ENCODE measurements around the gene EEF1AKMT2. TPM values are rescaled to one million over a fixed set of nuclear protein-coding genes. Genes with fewer than 3 reads are reported as not detected.

EEF1AKMT2 gene
- 10 to 100 TPM; 24.2 to 25.7 TPM for total RNA-seq

DNA sequence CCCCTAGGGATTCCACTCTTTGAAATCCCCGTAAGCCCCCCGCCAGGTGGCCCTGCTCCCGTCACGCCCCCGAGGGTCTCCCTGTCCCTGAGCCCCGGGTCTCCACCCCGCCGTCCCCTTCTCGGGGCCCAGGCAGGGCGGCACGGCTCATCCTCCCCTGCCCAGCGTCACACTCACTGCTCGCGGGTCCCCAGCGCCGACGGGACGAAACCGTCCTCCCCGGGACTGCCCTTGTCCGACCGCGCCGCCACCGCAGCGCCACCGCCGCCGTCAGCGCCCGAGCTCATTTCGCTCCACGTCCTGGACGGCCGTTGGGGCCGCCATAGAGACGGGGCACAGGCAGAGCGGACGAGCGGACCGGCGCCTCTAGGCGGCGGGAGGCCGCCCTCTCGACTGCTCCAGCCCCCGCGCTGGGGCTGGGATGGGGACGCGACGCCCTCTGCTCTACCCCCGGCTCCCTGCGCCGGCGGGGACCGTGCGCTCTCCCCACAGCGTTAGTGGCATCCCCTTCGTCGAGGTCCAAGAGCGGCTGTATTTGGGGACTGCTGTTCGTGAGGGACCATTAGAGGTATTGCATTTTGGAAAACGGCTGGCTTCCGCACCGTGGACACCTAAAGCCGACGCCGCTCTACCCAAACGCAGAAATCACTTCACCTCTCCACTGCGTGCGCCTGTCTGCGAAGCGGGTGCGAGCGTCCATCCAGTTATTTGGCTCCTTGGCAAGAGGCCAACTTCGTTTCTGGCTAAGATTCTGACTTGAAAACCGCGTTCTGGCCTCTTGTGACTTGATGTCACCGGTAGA, at the start of gene EEF1AKMT2:
Gene EEF1AKMT2 (minus strand): TSS at position 341 of the 802 bp plus-strand sequence. CDS start 54 bp downstream, at position 287.
- intact Hi-C loops (cut with micrococcal nuclease): no loop called here
- TF ChIP-seq, protein P1, sequence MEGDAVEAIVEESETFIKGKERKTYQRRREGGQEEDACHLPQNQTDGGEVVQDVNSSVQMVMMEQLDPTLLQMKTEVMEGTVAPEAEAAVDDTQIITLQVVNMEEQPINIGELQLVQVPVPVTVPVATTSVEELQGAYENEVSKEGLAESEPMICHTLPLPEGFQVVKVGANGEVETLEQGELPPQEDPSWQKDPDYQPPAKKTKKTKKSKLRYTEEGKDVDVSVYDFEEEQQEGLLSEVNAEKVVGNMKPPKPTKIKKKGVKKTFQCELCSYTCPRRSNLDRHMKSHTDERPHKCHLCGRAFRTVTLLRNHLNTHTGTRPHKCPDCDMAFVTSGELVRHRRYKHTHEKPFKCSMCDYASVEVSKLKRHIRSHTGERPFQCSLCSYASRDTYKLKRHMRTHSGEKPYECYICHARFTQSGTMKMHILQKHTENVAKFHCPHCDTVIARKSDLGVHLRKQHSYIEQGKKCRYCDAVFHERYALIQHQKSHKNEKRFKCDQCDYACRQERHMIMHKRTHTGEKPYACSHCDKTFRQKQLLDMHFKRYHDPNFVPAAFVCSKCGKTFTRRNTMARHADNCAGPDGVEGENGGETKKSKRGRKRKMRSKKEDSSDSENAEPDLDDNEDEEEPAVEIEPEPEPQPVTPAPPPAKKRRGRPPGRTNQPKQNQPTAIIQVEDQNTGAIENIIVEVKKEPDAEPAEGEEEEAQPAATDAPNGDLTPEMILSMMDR (IDR thresholded peaks at IDR 0.05): no peak
- peak; percentile 97 for ATAC-seq

GRCh38 chr10:124837687-124838086, 46.0 kb upstream of the EEF1AKMT2 start:
- no peak for ATAC-seq
- ChIA-PET CTCF (interaction anchor here (1.7 kb wide), 1 partner anchor 11 kb away, joined by 5 read pairs; no protein-coding TSS in a partner anchor), POLR2A (no interaction called here)
- H3K4me1 Mint-ChIP-seq (ENCODE audit: low read depth): no peaks in the 10 kb centered on the region
- no peaks in the 10 kb centered on the region for H3K27me3 Mint-ChIP-seq
- no peak overlapping the region for H3K4me3 Mint-ChIP-seq
- TF ChIP-seq, protein P1 (IDR thresholded peaks at IDR 0.05): no peak
- H3K9me3 Mint-ChIP-seq: no peaks in the 10 kb centered on the region
- intact Hi-C loops (cut with micrococcal nuclease): no loop called here
- no peak for DNase-seq
- peaks cover 7% of the 10 kb centered on the region for H3K36me3 Mint-ChIP-seq (ENCODE audit: low read depth)
- no peak overlapping the region for H3K27ac Mint-ChIP-seq

More for the DNA sequence above, at the start of gene EEF1AKMT2:
- H3K27me3 Mint-ChIP-seq: no peaks in the 10 kb centered on the region
- H3K27ac Mint-ChIP-seq: peak within 1 kb of the TSS; percentile 91
- ChIA-PET CTCF (interaction anchor here (0.6 to 1.0 kb wide), 4 partner anchors 13 to 50 kb away, joined by 3 to 5 read pairs (median 3); no protein-coding TSS in a partner anchor), POLR2A (interaction anchor here (0.5 to 3.0 kb wide), 9 partner anchors 10 to 103 kb away, joined by 3 to 12 read pairs (median 3); partner anchors contain the start of gene ABRAXAS2)
- peak; percentile 87 for DNase-seq
- H3K4me3 Mint-ChIP-seq: peak within 1 kb of the TSS; percentile 88
- H3K9me3 Mint-ChIP-seq: no peaks in the 10 kb centered on the region
- peaks cover 14% of the 10 kb centered on the region for H3K4me1 Mint-ChIP-seq (ENCODE audit: low read depth)
- peaks cover 14% of the 10 kb centered on the region for H3K36me3 Mint-ChIP-seq (ENCODE audit: low read depth)

GRCh38 chr10:124831116-124831515, 39.4 kb upstream of the EEF1AKMT2 start:
- Mint-ChIP-seq H3K9me3 (no peaks in the 10 kb centered on the region), H3K27me3 (no peaks in the 10 kb centered on the region), H3K27ac (no peak overlapping the region), H3K4me1 (ENCODE audit: low read depth) (no peaks in the 10 kb centered on the region), H3K36me3 (ENCODE audit: low read depth) (peaks cover 28% of the 10 kb centered on the region), H3K4me3 (no peak overlapping the region)
- intact Hi-C loops (cut with micrococcal nuclease): no loop called here
- ATAC-seq (no peak), DNase-seq (no peak)
- TF ChIP-seq, protein P1 (IDR thresholded peaks at IDR 0.05): no peak
- ChIA-PET POLR2A (no interaction called here), CTCF (no interaction called here)

DNA sequence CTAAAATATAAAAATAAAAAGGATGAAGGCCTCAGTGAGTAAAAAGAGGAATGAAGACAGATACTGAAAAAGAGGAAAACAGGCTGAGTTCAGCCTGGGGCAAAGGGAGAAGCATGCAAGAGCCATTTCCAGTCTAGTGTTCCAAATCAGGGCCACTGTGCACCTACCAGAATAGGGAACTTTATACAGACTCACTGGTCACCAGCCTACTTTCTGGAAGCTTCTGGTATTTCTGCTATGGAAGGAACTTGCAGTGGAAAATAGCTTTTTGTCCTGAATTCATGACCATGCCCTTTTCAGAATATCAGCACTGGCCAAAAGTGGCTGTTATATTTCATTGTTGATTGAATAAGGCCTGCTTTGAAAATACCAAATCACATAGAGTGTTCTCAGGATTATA, 38.8 kb upstream of the EEF1AKMT2 start:
- CTCF ChIA-PET: interaction anchor here (1.5 to 2.5 kb wide), 2 partner anchors 300 to 302 kb away, joined by 3 to 11 read pairs; no protein-coding TSS in a partner anchor
- TF ChIP-seq, protein P1 (IDR thresholded peaks at IDR 0.05): no peak
- ATAC-seq (no peak), DNase-seq (no peak)
- Mint-ChIP-seq H3K4me3 (no peak overlapping the region), H3K27ac (no peak overlapping the region), H3K36me3 (ENCODE audit: low read depth) (peaks cover 24% of the 10 kb centered on the region), H3K9me3 (no peaks in the 10 kb centered on the region), H3K27me3 (no peaks in the 10 kb centered on the region), H3K4me1 (ENCODE audit: low read depth) (no peaks in the 10 kb centered on the region)
- POLR2A ChIA-PET: no interaction called here
- intact Hi-C loops (cut with micrococcal nuclease): no loop called here

Measured in activated CD8-positive, alpha-beta T cell treated with anti-CD3 and anti-CD28 coated beads for 36 hours (primary cell).